Immature natural killer cell (primary cell): ENCODE data around the gene NUP50. TPM values are rescaled to one million over a fixed set of nuclear protein-coding genes. Genes with fewer than 3 reads are reported as not detected.
A peak's percentile ranks its signal among the peaks of the same experiment; 100 is the strongest.

Experiments used
- DNase-seq, 3 donors: peaks; one replicate each; pipeline ENCODE4 v3.0.0; 2022; ENCODE audit warnings: mixed read lengths in 1 of 3
- H3K27ac Mint-ChIP-seq, 6 donors: one replicate each; pipeline ENCODE4 v1.8.0; 2020; ENCODE audit warnings: mixed read lengths in 6 of 6, mild to moderate bottlenecking in 5 of 6, inconsistent platforms in 4 of 6, moderate library complexity in 3 of 6
- H3K27me3 Mint-ChIP-seq, 3 donors: one replicate each; pipeline ENCODE4 v1.8.0; 2020 to 2021; ENCODE audit warnings: low read depth in 3 of 3, mild to moderate bottlenecking in 3 of 3, mixed read lengths in 3 of 3, moderate library complexity in 3 of 3, inconsistent platforms in 1 of 3
- H3K36me3 Mint-ChIP-seq, 3 donors: one replicate each; pipeline ENCODE4 v1.8.0; 2020; ENCODE audit warnings: mixed read lengths in 3 of 3, inconsistent platforms in 2 of 3, mild to moderate bottlenecking in 2 of 3
- H3K4me1 Mint-ChIP-seq, 2 donors: one replicate each; pipeline ENCODE4 v1.8.0; 2020; ENCODE audit warnings: inconsistent platforms in 2 of 2, mild to moderate bottlenecking in 2 of 2, mixed read lengths in 2 of 2, moderate library complexity in 1 of 2
- H3K4me3 Mint-ChIP-seq, 5 donors: one replicate each; pipeline ENCODE4 v1.8.0; 2020; ENCODE audit warnings: mild to moderate bottlenecking in 5 of 5, mixed read lengths in 5 of 5, inconsistent platforms in 3 of 5, moderate library complexity in 3 of 5
- H3K9me3 Mint-ChIP-seq, 6 donors: one replicate each; pipeline ENCODE4 v1.8.0; 2020; ENCODE audit warnings: mild to moderate bottlenecking in 6 of 6, mixed read lengths in 6 of 6, inconsistent platforms in 4 of 6, moderate library complexity in 3 of 6
- polyA plus RNA-seq, 3 donors: library from polyadenylated mRNA; unstranded; fragments of 300-500 nt; fragmentation: Illumina TruSeq; gene quantifications; one replicate each; pipeline ENCODE4 v1.2.3, GENCODE V29; 2021

The NUP50 gene
- polyA plus RNA-seq, 3 donors from 2014 or later, result 16.6 to 56.0 (median 26.1) TPM

DNA sequence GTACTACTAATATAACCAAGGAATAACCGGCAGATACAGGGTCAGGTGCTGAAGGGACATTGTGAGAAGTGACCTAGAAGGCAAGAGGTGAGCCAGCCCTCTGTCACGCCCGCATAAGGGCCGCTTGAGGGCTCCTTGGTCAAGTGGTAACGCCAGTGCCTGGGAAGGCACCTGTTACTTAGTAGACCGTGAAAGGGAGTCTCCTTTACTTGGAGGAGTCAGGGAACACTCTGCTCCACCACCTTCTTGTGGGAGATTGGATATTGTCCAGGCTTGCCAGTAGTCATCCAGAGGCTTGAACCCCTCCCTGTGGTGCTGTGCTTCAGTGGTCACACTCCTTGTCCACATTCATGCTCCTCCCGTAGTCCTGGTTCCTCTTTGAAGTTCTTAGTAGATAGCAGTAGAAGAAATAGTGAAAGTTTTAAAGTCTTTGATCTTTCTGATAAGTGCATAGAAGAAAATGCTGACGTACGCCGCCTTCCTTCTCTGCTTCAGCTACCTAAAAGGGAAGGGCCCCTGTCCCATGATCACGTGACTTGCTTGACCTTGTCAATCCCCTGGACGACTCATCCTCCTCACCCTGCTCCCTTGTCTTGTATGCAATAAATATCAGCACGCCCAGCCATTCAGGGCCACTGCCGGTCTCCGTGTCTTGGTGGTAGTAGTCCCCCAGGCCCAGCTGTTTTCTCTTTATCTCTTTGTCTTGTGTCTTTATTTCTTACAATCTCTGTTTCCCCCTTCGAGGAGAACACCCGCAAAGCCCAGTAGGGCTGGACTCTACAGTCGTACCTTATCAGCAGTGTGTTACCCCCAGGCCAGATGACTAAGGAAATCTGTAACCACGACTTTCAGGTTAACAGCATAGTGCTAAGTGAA, 6.1 kb downstream of the NUP50 start:
- Mint-ChIP-seq H3K27me3 (peaks cover 1 to 7% (median 3%) of the 10 kb centered on the region in 3 donors), H3K9me3 (no peaks in the 10 kb centered on the region), H3K36me3 (peaks cover 25 to 55% (median 27%) of the 10 kb centered on the region in 3 donors), H3K4me3 (peak overlapping the region in 1 of 5 donors; percentile 8), H3K4me1 (peaks cover 45 to 78% of the 10 kb centered on the region in 2 donors), H3K27ac (peak overlapping the region in 5 of 6 donors; percentile 24 to 85 (median 48))
- DNase-seq, result no peak

GRCh38 chr22:45171830-45172229, 8.1 kb downstream of the NUP50 start:
- Mint-ChIP-seq H3K36me3 (peaks cover 25 to 61% (median 27%) of the 10 kb centered on the region in 3 donors), H3K9me3 (no peaks in the 10 kb centered on the region), H3K27me3 (peaks cover 0 to 4% (median 2%) of the 10 kb centered on the region in 3 donors), H3K4me1 (peaks cover 35 to 74% of the 10 kb centered on the region in 2 donors), H3K4me3 (no peak overlapping the region), H3K27ac (no peak overlapping the region)
- DNase-seq, result no peak

- DNase-seq, result no peak
- peaks cover 30 to 76% of the 10 kb centered on the region in 2 donors for H3K4me1 Mint-ChIP-seq
Measured at GRCh38 chr22:45172881-45173585, 9.3 kb downstream of the NUP50 start.

DNA sequence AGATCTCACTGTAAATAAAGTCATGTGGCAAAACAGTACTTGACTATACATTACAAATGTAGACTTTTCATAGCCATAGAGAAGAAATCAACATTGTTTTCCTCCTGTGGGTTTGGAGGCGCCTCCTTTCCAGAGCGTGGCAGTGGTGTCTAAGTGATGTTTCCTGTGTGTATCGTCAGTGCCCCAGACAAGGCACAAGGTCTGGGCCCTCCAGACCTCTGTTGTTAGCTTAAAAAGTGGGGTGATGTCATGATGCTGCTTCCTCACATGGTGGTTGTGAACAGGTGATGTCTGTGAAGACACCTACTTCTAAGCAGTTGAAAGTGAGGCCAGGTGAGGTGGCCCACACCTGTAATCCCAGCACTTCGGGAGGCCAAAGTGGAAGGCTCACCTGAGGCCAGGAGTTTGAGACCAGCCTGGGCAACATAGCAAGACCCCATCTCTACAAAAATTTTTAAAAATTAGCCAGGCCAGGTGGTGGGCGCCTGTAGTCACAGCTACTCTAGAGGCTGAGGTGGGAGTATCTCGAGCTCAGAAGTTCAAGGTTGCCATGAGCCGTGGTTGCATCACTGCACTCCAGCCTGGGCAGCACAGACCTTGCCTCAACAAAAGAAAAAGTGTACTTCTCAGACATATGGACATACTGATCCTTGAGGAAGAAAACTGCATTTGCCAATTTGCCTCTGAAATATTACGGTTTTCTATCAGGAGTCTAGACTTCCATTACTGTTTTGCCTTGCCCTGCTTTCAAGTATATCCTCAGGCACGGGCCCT, 15.7 kb downstream of the NUP50 start:
- Mint-ChIP-seq H3K27me3 (no peaks in the 10 kb centered on the region), H3K36me3 (peaks cover 5 to 39% (median 12%) of the 10 kb centered on the region in 3 donors), H3K9me3 (no peaks in the 10 kb centered on the region), H3K27ac (peak overlapping the region; percentile 53 to 75 (median 68)), H3K4me3 (no peak overlapping the region), H3K4me1 (peaks cover 30 to 64% of the 10 kb centered on the region in 2 donors)
- DNase-seq, result no peak

More at GRCh38 chr22:45172881-45173585, 9.3 kb downstream of the NUP50 start:
- Mint-ChIP-seq H3K9me3 (no peaks in the 10 kb centered on the region), H3K27ac (peak overlapping the region in 5 of 6 donors; percentile 20 to 62 (median 54)), H3K4me3 (no peak overlapping the region), H3K27me3 (peaks cover 0 to 4% (median 2%) of the 10 kb centered on the region in 3 donors), H3K36me3 (peaks cover 25 to 63% (median 27%) of the 10 kb centered on the region in 3 donors)

GRCh38 chr22:45180146-45180679, 16.5 kb downstream of the NUP50 start:
- Mint-ChIP-seq H3K27me3 (no peaks in the 10 kb centered on the region), H3K36me3 (peaks cover 4 to 39% (median 16%) of the 10 kb centered on the region in 3 donors), H3K4me3 (no peak overlapping the region), H3K27ac (peak overlapping the region; percentile 14 to 75 (median 58)), H3K4me1 (peaks cover 30 to 57% of the 10 kb centered on the region in 2 donors), H3K9me3 (no peaks in the 10 kb centered on the region)
- DNase-seq, result no peak

GRCh38 chr22:45181240-45181639, 17.5 kb downstream of the NUP50 start:
- Mint-ChIP-seq H3K27ac (peak overlapping the region in 1 of 6 donors; percentile 5), H3K36me3 (peaks cover 4 to 47% (median 22%) of the 10 kb centered on the region in 3 donors), H3K4me1 (peaks cover 29 to 47% of the 10 kb centered on the region in 2 donors), H3K9me3 (no peaks in the 10 kb centered on the region), H3K4me3 (no peak overlapping the region), H3K27me3 (no peaks in the 10 kb centered on the region)
- DNase-seq, result no peak

DNA sequence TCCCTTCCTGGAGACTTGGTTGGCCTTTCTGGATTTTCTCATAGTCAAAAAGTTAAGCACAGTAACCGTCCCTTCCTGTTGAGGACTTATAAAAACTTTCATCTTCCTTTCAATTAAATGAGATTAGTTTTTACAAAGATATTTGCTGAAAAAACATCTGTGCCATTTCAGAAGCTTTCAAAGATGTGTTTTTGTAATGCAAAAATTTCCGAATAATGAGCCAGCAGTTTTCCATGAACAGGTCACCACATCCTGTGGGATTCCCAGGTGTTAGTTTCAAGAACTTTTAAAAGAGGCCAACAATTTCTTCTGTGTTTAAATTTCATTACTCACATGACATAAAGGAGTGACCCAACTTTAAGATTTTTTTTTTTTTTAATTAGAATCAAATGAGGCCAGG, 18.0 kb downstream of the NUP50 start:
- peak overlapping the region in 1 of 6 donors; percentile 30 for H3K27ac Mint-ChIP-seq
- no peak for DNase-seq
- no peak overlapping the region for H3K4me3 Mint-ChIP-seq
- H3K4me1 Mint-ChIP-seq, result peaks cover 29 to 45% of the 10 kb centered on the region in 2 donors
- H3K27me3 Mint-ChIP-seq, result no peaks in the 10 kb centered on the region
- H3K9me3 Mint-ChIP-seq, result no peaks in the 10 kb centered on the region
- peaks cover 4 to 44% (median 22%) of the 10 kb centered on the region in 3 donors for H3K36me3 Mint-ChIP-seq

DNA sequence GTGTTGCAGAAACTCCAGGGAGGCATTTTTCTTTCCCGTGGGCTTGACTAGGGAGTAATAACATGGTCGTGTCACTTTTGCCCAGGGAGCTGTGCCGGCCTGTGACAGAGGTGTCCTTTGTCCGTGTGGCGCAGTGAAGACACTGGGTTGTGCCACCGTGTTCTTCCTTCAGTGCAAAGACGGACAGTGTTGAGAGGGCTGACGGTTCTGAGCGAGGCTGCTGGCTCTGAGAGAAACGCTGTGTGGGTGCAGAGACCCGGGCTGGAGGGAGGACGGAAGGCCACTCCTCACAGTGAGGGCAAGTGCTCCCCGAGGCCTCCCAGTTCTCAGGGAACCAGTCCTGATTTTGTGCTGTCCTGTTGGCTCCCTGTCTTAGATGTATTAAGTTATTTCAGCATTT, 20.2 kb downstream of the NUP50 start:
- no peaks in the 10 kb centered on the region for H3K27me3 Mint-ChIP-seq
- H3K4me1 Mint-ChIP-seq, result peaks cover 20 to 38% of the 10 kb centered on the region in 2 donors
- H3K27ac Mint-ChIP-seq, result peak overlapping the region in 1 of 6 donors; percentile 29
- H3K9me3 Mint-ChIP-seq, result no peaks in the 10 kb centered on the region
- peaks cover 4 to 40% (median 29%) of the 10 kb centered on the region in 3 donors for H3K36me3 Mint-ChIP-seq
- H3K4me3 Mint-ChIP-seq, result no peak overlapping the region
- no peak for DNase-seq

DNA sequence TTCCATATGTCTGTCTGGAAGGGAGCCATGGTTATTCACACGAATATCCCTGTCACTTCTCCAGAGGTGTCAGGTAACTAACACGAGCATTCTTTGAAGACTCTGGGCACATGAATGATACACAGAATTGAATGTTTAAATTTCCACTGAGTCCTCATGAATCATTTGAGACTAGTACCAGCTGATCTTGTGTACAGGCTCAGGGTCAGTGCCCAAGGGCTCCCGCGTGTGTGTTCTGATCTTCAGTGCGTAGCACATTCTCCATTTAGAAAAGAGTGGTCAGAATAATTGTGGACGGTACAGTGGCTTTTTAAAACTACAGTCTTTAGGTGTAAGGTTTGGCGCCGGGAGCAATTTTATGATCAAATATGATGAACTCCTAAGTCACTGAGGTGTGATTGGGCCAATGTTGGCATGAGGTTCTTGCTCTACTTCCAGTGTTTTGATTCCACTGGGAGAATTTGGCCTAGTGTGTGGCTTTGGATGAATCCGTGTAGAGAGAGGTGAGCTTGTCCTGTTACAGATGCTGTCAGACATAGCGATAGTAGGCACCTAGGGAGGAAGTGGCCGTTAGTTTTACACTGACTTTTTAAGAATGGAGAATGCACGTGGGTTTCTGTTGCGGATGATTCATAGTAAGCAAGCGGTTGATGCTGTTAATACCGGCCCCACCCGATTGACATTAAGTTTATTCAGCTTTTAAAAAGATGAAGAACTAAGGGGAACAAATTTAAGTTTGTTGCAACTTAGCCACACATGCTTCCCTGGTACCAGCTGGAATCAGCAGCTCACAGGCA, 22.2 kb downstream of the NUP50 start:
- DNase-seq, result no peak
- Mint-ChIP-seq H3K36me3 (peaks cover 4 to 34% (median 25%) of the 10 kb centered on the region in 3 donors), H3K27ac (peak overlapping the region in 4 of 6 donors; percentile 7 to 69 (median 41)), H3K4me3 (no peak overlapping the region), H3K27me3 (no peaks in the 10 kb centered on the region), H3K9me3 (no peaks in the 10 kb centered on the region), H3K4me1 (peaks cover 6 to 19% of the 10 kb centered on the region in 2 donors)

- peak overlapping the region in 1 of 6 donors; percentile 22 for H3K27ac Mint-ChIP-seq
- H3K4me3 Mint-ChIP-seq, result no peak overlapping the region
- no peak for DNase-seq
- H3K4me1 Mint-ChIP-seq, result peaks cover 0 to 10% of the 10 kb centered on the region in 2 donors
- no peaks in the 10 kb centered on the region for H3K27me3 Mint-ChIP-seq
- peaks cover 0 to 26% (median 20%) of the 10 kb centered on the region in 3 donors for H3K36me3 Mint-ChIP-seq
- H3K9me3 Mint-ChIP-seq, result no peaks in the 10 kb centered on the region
Measured at GRCh38 chr22:45187891-45188290, 24.2 kb downstream of the NUP50 start.

DNA sequence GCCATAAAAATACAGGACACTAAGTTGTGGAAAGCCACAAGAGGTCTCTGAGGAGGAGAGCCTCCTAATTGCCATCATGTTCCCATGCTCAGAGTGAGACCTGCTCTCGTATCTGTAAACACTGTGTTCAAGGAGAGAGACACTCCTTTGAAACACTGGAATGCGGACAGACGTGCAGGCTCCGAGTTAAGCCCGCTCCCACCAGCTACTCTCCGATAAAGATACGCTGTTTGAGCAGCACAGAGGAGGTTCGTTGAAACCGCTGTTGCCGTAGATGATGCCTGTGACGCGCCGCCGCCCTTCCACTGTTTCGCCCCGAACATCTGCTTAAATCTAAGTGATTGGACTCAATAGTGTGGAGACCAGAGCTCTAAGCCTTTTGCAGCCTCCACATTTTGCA, 25.1 kb downstream of the NUP50 start:
- H3K4me3 Mint-ChIP-seq, result no peak overlapping the region
- peaks cover 0 to 23% (median 17%) of the 10 kb centered on the region in 3 donors for H3K36me3 Mint-ChIP-seq
- DNase-seq, result no peak
- H3K4me1 Mint-ChIP-seq, result peaks cover 0 to 10% of the 10 kb centered on the region in 2 donors
- no peaks in the 10 kb centered on the region for H3K9me3 Mint-ChIP-seq
- H3K27ac Mint-ChIP-seq, result peak overlapping the region in 3 of 6 donors; percentile 37 to 51 (median 41)
- no peaks in the 10 kb centered on the region for H3K27me3 Mint-ChIP-seq

DNA sequence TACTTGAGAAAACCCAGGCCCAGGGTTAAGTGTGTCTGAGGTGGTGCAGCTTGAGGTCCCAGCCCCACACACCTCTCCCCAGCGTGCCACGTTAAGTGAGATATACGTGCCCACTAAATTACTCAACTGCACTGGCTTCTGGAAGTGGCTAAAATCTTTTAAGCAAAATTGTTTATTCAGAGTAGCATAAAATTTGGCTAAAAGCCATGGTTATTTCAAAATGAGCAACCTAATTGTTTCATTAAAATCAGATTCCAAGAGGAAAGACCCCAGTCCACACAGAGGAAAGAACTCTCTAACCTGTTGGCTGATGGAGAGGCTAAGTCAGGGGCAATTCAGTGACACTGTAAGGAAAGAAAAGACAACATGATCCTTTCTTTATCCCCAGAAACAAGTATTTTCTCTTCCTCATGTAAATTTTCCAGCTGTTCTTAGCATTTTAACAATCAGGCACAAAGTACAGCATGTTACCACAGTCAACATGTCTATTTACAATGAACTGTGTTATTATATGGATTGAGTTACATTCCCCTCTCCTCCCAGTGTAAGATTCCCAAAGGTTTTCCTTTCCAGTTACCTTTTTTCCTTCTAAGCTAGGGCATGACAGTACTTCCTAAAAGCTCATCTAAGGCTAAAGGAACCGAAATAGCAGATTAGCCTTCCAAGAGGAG, 26.6 kb downstream of the NUP50 start:
- Mint-ChIP-seq H3K27ac (no peak overlapping the region), H3K27me3 (no peaks in the 10 kb centered on the region)

More for the DNA sequence above, 26.6 kb downstream of the NUP50 start:
- H3K9me3 Mint-ChIP-seq, result no peaks in the 10 kb centered on the region
- peaks cover 0 to 10% of the 10 kb centered on the region in 2 donors for H3K4me1 Mint-ChIP-seq
- DNase-seq, result no peak
- peaks cover 0 to 13% (median 11%) of the 10 kb centered on the region in 3 donors for H3K36me3 Mint-ChIP-seq
- no peak overlapping the region for H3K4me3 Mint-ChIP-seq
